CD4-positive, CD25-positive, alpha-beta regulatory T cell (primary cell): ENCODE data around the gene JAML. TPM values are rescaled to one million over a fixed set of nuclear protein-coding genes. Genes with fewer than 3 reads are reported as not detected.

Experiments
- ATAC-seq, 2 donors: fragments of 150-1000 bp; cut with Tn5 transposase; one replicate each; pipeline ENCODE4 v1.10.0; 2021; ENCODE audit warnings: low read depth in 2 of 2, moderate number of reproducible peaks in 2 of 2, moderate library complexity in 1 of 2
- DNase-seq, 3 donors: peaks; one replicate each; pipeline versions ENCODE4 v3.0.0 to v3.0.0-alpha.2; 2012 to 2022; ENCODE audit warnings: mixed read lengths in 1 of 3
- H3K27ac ChIP-seq: one replicate; pipeline ENCODE4 v1.7.0; 2013; ENCODE audit warnings: mild to moderate bottlenecking, low read length; ENCODE audit not compliant: insufficient read depth, poor library complexity, severe bottlenecking
- H3K27me3 ChIP-seq: one replicate; pipeline ENCODE4 v1.7.0; 2013; ENCODE audit warnings: low read length; ENCODE audit not compliant: control insufficient read depth, insufficient read depth
- H3K36me3 ChIP-seq: one replicate; pipeline ENCODE4 v1.7.0; 2013; ENCODE audit warnings: mild to moderate bottlenecking, low read length, moderate library complexity; ENCODE audit not compliant: control insufficient read depth, insufficient read depth
- H3K4me1 ChIP-seq: 2 replicates; pipeline ENCODE4 v1.7.0; 2013; ENCODE audit warnings: mild to moderate bottlenecking, low read length; ENCODE audit not compliant: insufficient read depth, control insufficient read depth, poor library complexity, severe bottlenecking
- H3K4me3 ChIP-seq: one replicate; pipeline ENCODE4 v1.7.0; 2013; ENCODE audit warnings: low read depth, mild to moderate bottlenecking, low read length, moderate library complexity
- H3K9me3 ChIP-seq, 2 experiments: 1 replicate in 1 of 2; 2 replicates in 1 of 2; pipeline ENCODE4 v1.7.0; 2013; ENCODE audit warnings: low read length in 2 of 2, mild to moderate bottlenecking in 1 of 2, moderate library complexity in 1 of 2; ENCODE audit not compliant: control insufficient read depth in 2 of 2
- H3K27ac Mint-ChIP-seq, 3 donors: one replicate each; pipeline ENCODE4 v1.8.0; 2020 to 2022; ENCODE audit warnings: mild to moderate bottlenecking in 3 of 3, mixed read lengths in 3 of 3, moderate library complexity in 2 of 3
- H3K27me3 Mint-ChIP-seq: one replicate; pipeline ENCODE4 v1.8.0; 2022; ENCODE audit warnings: mild to moderate bottlenecking, mixed read lengths
- H3K36me3 Mint-ChIP-seq: one replicate; pipeline ENCODE4 v1.8.0; 2020; ENCODE audit warnings: mixed read lengths
- H3K4me1 Mint-ChIP-seq, 4 donors: one replicate each; pipeline ENCODE4 v1.8.0; 2020 to 2022; ENCODE audit warnings: mixed read lengths in 4 of 4, mild to moderate bottlenecking in 1 of 4
- H3K4me3 Mint-ChIP-seq, 4 donors: one replicate each; pipeline ENCODE4 v1.8.0; 2020 to 2022; ENCODE audit warnings: mild to moderate bottlenecking in 4 of 4, mixed read lengths in 4 of 4, moderate library complexity in 3 of 4
- H3K9me3 Mint-ChIP-seq, 7 donors: one replicate each; pipeline ENCODE4 v1.8.0; 2020 to 2022; ENCODE audit warnings: mixed read lengths in 7 of 7, mild to moderate bottlenecking in 3 of 7, moderate library complexity in 2 of 7
- polyA plus RNA-seq, 4 donors: library from polyadenylated mRNA; unstranded; fragments of 300-500 nt; fragmentation: Illumina TruSeq; gene quantifications; one replicate each; pipeline ENCODE4 v1.2.3, GENCODE V29; 2021
- total RNA-seq: library from RNA; stranded (reverse); gene quantifications from one replicate; pipeline ENCODE4 v1.2.3, GENCODE V29; 2022

JAML gene
- total and polyA plus RNA-seq, 5 donors from 2014 or later = 71.5 to 200 (median 169) TPM

- H3K36me3 Mint-ChIP-seq = no peaks in the 10 kb centered on the region
- ATAC-seq = no peak
- Histone ChIP-seq H3K4me3 (no peak overlapping the region), H3K27ac (no peak overlapping the region), H3K27me3 (peaks cover 30% of the 10 kb centered on the region), H3K36me3 (no peaks in the 10 kb centered on the region), H3K9me3 (no peaks in the 10 kb centered on the region), H3K4me1 (peaks cover 7% of the 10 kb centered on the region)
- H3K27me3 Mint-ChIP-seq = peaks cover 65% of the 10 kb centered on the region
- H3K4me1 Mint-ChIP-seq = peaks cover 0 to 3% (median 0%) of the 10 kb centered on the region in 4 donors
- peaks cover 0 to 1% (median 0%) of the 10 kb centered on the region in 7 donors for H3K9me3 Mint-ChIP-seq
- peak overlapping the region; percentile 70 to 85 (median 82) for H3K4me3 Mint-ChIP-seq
- DNase-seq = no peak
- H3K27ac Mint-ChIP-seq = peak overlapping the region in 1 of 3 donors; percentile 34
These were observed 78.3 kb downstream of the JAML start for GRCh38 chr11:118146554-118146953.

- DNase-seq (peak; percentile 80 to 83 (median 81)), ATAC-seq (peak; percentile 79 to 93)
- H3K36me3 ChIP-seq = no peaks in the 10 kb centered on the region
- Mint-ChIP-seq H3K36me3 (no peaks in the 10 kb centered on the region), H3K9me3 (peaks cover 0 to 1% (median 0%) of the 10 kb centered on the region in 7 donors), H3K27ac (no peak overlapping the region), H3K4me1 (peaks cover 0 to 3% (median 0%) of the 10 kb centered on the region in 4 donors), H3K4me3 (peak overlapping the region; percentile 40 to 85 (median 84)), H3K27me3 (peaks cover 69% of the 10 kb centered on the region)
- H3K4me1 ChIP-seq = peaks cover 7% of the 10 kb centered on the region
- H3K9me3 ChIP-seq = no peaks in the 10 kb centered on the region
- peaks cover 23% of the 10 kb centered on the region for H3K27me3 ChIP-seq
- no peak overlapping the region for H3K27ac ChIP-seq
- no peak overlapping the region for H3K4me3 ChIP-seq
These were observed 79.3 kb downstream of the JAML start for GRCh38 chr11:118145285-118146227.

- Mint-ChIP-seq H3K9me3 (peaks cover 0 to 1% (median 0%) of the 10 kb centered on the region in 7 donors), H3K27ac (peak overlapping the region in 1 of 3 donors; percentile 42), H3K4me3 (peak overlapping the region; percentile 40 to 84 (median 78)), H3K4me1 (peaks cover 0 to 3% (median 0%) of the 10 kb centered on the region in 4 donors), H3K36me3 (no peaks in the 10 kb centered on the region), H3K27me3 (peaks cover 70% of the 10 kb centered on the region)
- H3K36me3 ChIP-seq = no peaks in the 10 kb centered on the region
- no peak overlapping the region for H3K27ac ChIP-seq
- DNase-seq = no peak
- H3K9me3 ChIP-seq = no peaks in the 10 kb centered on the region
- H3K4me1 ChIP-seq = peaks cover 7% of the 10 kb centered on the region
- no peak overlapping the region for H3K4me3 ChIP-seq
- no peak for ATAC-seq
- peaks cover 26% of the 10 kb centered on the region for H3K27me3 ChIP-seq
These were observed 80.2 kb downstream of the JAML start for GRCh38 chr11:118144301-118145268.

Other genes with a start within 250 kb of the JAML start
- gene IL10RA, start 238.6 kb downstream of the JAML start, total RNA-seq = 661 TPM
- 100 to 1,000 TPM; 572 to 666 (median 631) TPM for gene IL10RA, start 238.6 kb downstream of the JAML start, polyA plus RNA-seq
- not detected for gene TMPRSS4, start 147.9 kb downstream of the JAML start, total RNA-seq
- gene TMPRSS4, start 147.9 kb downstream of the JAML start, polyA plus RNA-seq = not detected
- gene SMIM35, start 138.0 kb downstream of the JAML start, total RNA-seq = 1.2 TPM
- 1 to 10 TPM in 2 of 4 donors, under 1 TPM in 2; 0.90 to 1.9 (median 1.3) TPM for gene SMIM35, start 138.0 kb downstream of the JAML start, polyA plus RNA-seq
- gene SCN4B, start 72.2 kb downstream of the JAML start, total RNA-seq = not detected
- not detected for gene SCN4B, start 72.2 kb downstream of the JAML start, polyA plus RNA-seq
- not detected for gene SCN2B, start 48.4 kb downstream of the JAML start, total RNA-seq
- not detected for gene SCN2B, start 48.4 kb downstream of the JAML start, polyA plus RNA-seq
- 16.1 TPM for gene MPZL3, start 27.4 kb upstream of the JAML start, total RNA-seq
- 10 to 100 TPM in 1 of 4 donors, 1 to 10 TPM in 3; 4.5 to 12.2 (median 6.3) TPM for gene MPZL3, start 27.4 kb upstream of the JAML start, polyA plus RNA-seq
- gene MPZL2, start 39.3 kb upstream of the JAML start, total RNA-seq = 1.0 TPM
- under 1 TPM in 1 of 4 donors, not detected in 3; 0.37 TPM for gene MPZL2, start 39.3 kb upstream of the JAML start, polyA plus RNA-seq
- 585 TPM for gene CD3E, start 79.7 kb upstream of the JAML start, total RNA-seq
- gene CD3E, start 79.7 kb upstream of the JAML start, polyA plus RNA-seq = 100 to 1,000 TPM; 704 to 823 (median 778) TPM
- gene CD3D, start 117.7 kb upstream of the JAML start, total RNA-seq = 476 TPM
- gene CD3D, start 117.7 kb upstream of the JAML start, polyA plus RNA-seq = 1,000 to 10,000 TPM; 1,148 to 1,577 (median 1,304) TPM
- 196 TPM for gene CD3G, start 119.3 kb upstream of the JAML start, total RNA-seq
- gene CD3G, start 119.3 kb upstream of the JAML start, polyA plus RNA-seq = 100 to 1,000 TPM; 393 to 477 (median 433) TPM
- gene UBE4A, start 134.6 kb upstream of the JAML start, total RNA-seq = 49.1 TPM
- 10 to 100 TPM; 23.5 to 29.2 (median 25.4) TPM for gene UBE4A, start 134.6 kb upstream of the JAML start, polyA plus RNA-seq
- 154 TPM for gene ATP5MG, start 176.6 kb upstream of the JAML start, total RNA-seq
- gene ATP5MG, start 176.6 kb upstream of the JAML start, polyA plus RNA-seq = 100 to 1,000 TPM; 578 to 706 (median 677) TPM
- gene KMT2A, start 211.5 kb upstream of the JAML start, total RNA-seq = 179 TPM
- 10 to 100 TPM; 12.1 to 19.5 (median 18.2) TPM for gene KMT2A, start 211.5 kb upstream of the JAML start, polyA plus RNA-seq